22Rv1 (cell line): Measurements from ENCODE around the gene NFATC2.

ENCODE experiments used
- H3K27ac ChIP-seq: fragments of 450-650 bp; 2 replicates; pipeline ENCODE4 v1.5.1; 2017
- ZFX ChIP-seq: fragments of 450-650 bp; IDR thresholded peaks from 2 replicates; pipeline ENCODE4 v1.6.1; 2017; ENCODE audit warnings: antibody characterized with exemption, borderline replicate concordance
- TF ChIP-seq, protein P1 (sequence below): fragments of 450-650 bp; IDR thresholded peaks from 2 replicates; pipeline ENCODE4 v1.5.1; 2017; ENCODE audit warnings: mild to moderate bottlenecking

The NFATC2 gene

DNA sequence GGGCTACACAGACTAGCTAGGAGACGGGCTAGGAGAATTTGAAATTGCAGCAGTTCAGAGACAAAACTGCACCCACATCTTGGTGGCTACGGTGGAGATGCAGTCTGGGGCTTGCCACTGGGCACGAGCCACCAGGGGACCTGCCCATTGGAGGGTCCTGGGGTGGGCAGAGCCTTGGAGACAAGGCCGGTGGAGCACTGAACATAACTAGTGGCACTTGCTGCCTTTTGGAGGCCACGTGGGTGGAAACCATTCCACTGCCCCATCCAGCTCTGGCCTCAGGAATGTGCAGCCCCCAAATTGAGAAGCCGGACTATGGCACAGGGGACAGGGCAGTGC is 113.4 kb downstream of the NFATC2 start:
- TF ChIP-seq, protein P1, sequence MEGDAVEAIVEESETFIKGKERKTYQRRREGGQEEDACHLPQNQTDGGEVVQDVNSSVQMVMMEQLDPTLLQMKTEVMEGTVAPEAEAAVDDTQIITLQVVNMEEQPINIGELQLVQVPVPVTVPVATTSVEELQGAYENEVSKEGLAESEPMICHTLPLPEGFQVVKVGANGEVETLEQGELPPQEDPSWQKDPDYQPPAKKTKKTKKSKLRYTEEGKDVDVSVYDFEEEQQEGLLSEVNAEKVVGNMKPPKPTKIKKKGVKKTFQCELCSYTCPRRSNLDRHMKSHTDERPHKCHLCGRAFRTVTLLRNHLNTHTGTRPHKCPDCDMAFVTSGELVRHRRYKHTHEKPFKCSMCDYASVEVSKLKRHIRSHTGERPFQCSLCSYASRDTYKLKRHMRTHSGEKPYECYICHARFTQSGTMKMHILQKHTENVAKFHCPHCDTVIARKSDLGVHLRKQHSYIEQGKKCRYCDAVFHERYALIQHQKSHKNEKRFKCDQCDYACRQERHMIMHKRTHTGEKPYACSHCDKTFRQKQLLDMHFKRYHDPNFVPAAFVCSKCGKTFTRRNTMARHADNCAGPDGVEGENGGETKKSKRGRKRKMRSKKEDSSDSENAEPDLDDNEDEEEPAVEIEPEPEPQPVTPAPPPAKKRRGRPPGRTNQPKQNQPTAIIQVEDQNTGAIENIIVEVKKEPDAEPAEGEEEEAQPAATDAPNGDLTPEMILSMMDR, result no peak
- no peak for TF ChIP-seq ZFX
- no peak overlapping the region for H3K27ac ChIP-seq

DNA sequence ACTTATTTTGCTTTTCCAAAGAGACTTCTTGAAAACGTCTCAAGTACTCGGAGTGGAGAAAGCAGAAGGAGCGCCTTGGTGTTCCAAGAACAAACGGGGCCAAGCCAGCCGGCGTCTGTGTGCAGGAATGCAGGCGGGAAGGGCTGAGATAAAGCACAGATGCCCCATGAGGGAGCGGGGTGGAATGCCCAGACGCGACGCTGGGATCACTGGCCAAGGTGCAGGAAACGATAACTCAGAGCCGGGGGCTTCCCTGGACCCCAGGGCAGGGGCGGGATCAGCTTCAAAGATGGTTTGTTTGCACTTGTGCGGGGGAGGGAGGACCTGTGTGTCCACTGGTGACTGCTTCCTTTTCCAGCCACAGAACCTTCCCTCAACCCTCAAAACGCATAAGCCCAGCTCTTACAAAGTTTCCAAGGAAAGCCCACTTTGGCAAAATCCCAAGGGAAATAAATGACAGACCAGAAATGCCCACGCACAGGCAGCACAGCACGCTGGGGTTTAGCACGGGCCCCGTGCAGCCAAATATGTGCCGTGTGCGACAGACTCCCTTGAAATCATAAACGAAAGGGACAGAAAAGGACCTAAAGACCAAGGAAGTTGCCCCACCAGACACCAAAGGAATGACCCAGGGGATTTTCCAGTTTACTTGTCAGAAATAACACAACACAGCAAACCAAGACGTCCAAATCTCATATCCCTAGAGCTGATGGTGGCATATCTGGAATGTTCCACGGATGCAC is 113.9 kb downstream of the NFATC2 start:
- TF ChIP-seq, protein P1, result no peak
- TF ChIP-seq ZFX, result no peak
- no peak overlapping the region for H3K27ac ChIP-seq

DNA sequence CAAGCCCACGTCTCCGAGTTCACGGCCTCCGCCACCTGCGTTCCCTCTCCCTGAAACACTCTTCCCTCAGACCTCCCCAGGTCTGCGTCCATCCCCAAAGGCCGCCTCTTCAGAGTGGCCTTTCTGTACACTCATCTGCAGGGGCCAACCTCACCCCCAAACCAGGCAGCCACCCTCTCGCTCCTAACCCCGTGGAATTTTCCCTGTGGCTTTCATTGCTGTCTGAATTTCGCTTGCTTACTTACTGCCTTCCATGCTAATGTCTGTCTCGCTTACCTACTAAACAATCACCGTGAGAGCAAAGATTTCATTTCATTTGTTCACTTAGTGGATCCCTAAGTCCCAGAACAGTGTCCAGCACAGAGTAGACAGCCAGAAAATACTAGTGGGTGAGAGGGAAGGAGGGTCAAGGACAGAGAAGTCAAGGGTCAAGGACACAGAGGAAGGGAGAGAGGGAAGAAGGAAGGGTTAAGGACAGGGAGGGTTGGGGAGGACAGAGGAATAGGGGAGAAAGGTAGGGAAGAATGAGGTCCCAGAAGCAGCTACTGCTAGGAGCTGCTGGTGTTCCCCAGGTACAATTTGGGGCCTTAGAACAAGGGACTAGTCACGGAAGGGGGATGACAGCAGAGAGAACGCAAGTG is 114.7 kb downstream of the NFATC2 start:
- H3K27ac ChIP-seq, result no peak overlapping the region
- TF ChIP-seq, protein P1, result no peak
- TF ChIP-seq ZFX, result no peak

DNA sequence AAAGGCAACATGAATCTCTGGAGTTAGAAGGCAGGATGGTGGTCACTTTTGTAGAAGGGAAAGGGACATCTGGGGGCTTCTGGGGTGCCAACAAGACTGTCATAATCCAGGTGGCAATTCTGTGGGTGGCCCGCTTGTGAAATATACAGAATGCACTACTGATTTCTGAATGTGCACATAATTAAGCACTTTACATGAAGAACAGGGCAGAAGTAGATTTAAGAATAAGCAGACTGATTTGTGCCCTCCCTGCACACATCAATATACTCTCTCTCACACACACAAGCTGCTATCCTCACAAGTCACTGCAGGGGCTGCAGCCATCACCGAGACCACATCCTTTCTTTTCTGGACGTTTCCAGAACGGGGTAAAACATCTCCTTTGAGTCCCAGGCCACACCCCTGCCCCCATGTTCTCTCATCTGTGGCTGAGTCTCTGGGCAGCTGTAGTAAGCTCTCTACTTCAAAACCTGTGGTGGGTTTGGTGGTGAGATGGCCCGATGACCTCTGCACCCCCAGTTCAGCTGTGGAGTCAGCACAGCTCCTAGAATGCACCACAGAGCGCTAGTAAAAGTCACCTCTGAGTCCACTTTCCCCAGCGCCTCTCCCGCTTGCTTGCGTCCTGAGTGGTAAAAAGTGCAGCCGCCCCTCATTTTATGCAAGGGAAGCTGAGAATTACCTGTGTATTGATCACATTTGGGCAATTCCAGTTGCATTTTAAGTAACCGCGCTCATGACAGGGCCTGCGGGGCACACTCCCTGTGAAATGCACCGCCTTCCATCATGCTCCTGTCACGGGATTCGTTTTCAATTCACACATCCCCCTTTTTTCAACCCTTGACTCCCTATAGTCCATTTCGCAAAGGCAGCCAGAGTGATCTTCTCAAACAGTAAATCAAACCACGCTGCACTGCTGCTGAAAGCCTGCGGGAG is 115.5 kb downstream of the NFATC2 start:
- H3K27ac ChIP-seq, result no peak overlapping the region
- no peak for TF ChIP-seq ZFX
- TF ChIP-seq, protein P1, result no peak

DNA sequence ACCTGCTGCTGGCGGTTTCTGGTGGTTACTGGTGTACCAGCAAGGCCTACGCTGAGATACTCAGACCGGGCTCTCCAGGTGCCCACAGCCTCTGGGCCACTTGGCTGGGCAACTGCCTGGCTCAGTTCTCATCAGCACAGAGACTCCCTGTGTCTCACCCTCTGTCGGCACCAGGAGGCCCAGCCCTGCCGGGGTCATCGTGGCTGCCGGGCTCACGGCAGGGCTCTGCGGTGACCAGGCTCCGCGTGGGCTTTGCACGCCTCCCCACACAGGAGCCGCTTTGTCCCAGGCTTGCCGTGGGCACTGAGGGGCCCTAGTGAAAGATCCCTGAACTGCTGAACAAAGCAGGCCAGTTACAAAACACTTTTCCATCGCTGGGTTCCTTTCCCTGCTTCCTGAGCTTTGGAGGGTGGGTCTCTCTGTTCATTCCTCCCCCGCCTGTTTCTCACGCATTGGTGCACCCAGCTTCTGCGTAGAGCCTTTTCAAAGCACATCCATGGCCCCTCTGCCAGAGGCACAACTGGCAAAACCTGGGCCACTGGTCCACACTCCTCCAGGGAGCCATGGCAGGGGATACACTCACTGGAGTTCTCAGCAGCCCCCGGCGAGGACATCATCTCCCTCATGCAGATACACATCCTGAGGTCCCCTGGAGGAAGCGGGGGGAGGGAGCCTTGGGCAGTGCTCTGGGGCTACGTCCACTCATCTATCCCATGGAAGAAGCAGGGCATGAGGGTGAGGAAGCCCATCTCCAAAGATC is 117.0 kb downstream of the NFATC2 start:
- TF ChIP-seq, protein P1, result no peak
- TF ChIP-seq ZFX, result no peak
- no peak overlapping the region for H3K27ac ChIP-seq

DNA sequence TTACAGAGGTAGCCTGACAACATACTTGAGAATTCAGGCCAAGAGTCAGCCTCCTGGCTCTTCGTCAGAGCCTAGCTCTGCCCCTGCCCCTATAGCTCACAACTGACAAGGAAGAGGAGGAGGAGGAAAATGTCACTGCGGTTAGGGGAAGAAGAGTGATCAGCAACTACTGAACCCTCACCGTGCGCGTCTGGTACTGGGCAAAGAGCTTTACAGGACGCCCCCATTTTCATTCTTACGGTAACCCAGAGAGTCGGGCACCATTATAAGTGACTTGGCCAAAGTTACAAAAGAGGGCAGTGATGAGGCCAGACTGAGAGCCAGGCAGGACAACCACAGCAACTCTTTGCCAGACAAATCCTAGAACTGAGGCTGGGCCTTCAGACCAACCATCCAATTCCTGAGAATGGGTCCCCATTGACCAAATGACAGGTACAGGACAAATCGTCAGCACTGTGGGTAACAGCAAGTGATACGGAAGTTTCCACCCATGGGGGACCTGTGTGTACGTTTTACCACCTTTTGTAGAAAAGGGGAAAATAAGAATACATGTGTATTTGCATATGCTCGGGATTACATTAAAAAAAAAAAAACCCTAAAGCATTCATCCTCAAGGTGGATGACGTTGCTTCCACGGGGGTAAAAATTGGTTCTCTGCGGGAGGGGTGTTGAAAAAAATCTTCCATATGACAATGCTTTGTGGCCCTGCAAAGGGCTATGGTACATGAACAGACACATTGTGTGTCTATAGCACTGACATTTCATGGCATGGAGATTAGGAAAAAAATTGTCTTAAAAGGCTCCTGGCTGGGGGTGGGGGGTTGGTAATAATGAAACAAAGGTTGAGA is 118.0 kb downstream of the NFATC2 start:
- TF ChIP-seq, protein P1, result no peak
- TF ChIP-seq ZFX, result no peak
- H3K27ac ChIP-seq, result no peak overlapping the region
